GM19023 (cell line): Measurements from ENCODE around the gene P2RY10.
"Not testable (repeated sequence)": the region's sequence is repeated elsewhere in the genome, so short reads cannot be mapped to it uniquely, and the experiment has no call there.

Experiments
- ATAC-seq: cut with Tn5 transposase; IDR thresholded peaks from one replicate; pipeline ENCODE4 v1.9.1; 2021; ENCODE audit warnings: mild to moderate bottlenecking, moderate library complexity; ENCODE audit not compliant: unreplicated experiment

P2RY10 gene, protein sequence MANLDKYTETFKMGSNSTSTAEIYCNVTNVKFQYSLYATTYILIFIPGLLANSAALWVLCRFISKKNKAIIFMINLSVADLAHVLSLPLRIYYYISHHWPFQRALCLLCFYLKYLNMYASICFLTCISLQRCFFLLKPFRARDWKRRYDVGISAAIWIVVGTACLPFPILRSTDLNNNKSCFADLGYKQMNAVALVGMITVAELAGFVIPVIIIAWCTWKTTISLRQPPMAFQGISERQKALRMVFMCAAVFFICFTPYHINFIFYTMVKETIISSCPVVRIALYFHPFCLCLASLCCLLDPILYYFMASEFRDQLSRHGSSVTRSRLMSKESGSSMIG

DNA sequence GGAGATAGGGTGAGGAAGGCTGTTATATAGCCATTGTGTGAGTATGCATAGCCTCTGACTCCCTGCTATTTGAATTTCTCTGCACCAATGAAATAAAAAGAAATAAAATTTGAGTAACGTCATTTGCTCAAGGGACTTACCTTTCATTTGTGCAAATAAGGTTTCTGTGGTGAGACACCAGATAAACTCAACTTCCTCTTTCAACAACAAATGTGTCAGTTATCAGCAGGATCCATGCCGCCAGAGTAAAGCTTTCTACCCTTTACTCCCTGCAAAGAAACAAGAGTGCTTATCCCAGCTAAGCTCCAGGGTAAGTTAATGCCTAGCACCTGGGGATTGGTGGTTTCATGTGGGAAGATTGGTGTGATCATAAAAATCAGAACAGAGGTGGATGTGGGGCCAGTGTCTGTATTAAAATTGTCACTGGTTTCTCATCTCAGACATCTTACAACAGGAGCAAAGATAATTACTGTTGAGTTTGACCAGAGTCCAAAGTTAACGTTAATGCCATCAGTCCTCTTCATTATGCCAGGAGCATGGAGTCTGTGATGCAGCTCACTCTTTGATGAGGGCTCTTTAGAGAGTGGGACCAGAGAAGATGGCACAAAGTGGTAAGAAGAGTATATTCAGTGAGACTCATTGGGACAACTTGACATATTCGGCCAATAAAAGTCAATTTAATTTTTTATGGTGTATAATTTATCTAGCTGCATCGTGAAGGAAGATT, at the start of gene P2RY10:
TSS of gene P2RY10 (plus strand) at position 206 of the 727 bp plus-strand sequence. CDS start 15,130 bp downstream, outside the sequence.
- ATAC-seq, result peak; percentile 68

DNA sequence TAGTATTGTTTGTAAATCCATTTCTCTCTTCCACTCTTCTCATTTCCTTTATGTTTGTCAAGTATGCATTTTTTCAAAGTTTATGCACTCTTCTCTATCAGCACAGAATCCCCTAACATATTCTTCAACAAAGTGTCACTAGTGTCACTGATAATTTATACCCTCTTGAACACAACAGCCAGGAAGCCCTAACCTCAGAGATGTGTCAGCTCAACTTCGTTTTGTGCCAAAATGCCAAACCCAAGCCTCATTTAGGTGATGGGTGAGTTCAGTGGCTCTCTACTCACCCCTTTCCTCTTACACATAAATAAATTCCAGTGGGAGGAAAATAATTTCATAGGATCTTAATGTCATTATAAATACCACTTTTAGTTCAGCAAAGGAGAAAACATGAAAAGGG, 22.4 kb upstream of the P2RY10 start:
- ATAC-seq, result no peak

DNA sequence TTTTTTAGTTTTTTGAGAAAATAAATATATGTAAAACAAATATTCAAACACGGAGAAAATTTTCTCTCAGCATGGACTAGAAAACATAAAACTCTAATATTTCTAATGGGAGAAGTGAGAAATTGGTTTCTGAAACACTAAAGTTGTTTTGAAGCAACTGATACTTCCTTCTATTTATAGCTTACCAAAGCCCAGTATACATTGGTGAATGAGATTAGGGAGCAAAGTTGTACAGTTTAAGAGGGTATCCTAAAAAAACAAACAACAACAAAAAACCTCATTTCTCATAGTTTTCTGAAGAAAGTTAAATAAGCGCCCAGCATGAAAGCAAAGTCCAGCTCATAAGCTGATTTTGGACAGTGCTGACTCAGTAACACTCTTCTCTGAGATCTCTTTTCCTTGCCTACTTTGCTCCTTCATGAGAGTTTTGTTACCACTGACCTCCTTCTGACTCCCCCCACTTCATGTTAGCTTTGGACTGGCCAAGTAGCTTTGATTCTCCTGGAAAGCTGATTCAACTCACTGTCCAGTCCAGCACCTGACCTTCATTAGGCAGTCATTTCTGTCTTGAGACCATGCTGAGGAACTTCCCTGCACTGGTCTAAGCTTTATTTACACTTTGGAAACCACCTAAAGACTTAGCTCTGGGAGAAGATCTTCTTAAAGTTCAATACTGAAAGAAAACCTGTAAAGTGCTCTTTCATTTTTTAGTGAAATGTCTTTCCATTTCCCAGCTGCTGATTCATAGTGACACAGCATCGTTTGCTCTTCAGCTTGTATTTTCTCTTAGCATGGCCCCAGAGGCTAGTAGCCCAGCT, 21.8 kb upstream of the P2RY10 start:
- ATAC-seq, result peak; percentile 94

DNA sequence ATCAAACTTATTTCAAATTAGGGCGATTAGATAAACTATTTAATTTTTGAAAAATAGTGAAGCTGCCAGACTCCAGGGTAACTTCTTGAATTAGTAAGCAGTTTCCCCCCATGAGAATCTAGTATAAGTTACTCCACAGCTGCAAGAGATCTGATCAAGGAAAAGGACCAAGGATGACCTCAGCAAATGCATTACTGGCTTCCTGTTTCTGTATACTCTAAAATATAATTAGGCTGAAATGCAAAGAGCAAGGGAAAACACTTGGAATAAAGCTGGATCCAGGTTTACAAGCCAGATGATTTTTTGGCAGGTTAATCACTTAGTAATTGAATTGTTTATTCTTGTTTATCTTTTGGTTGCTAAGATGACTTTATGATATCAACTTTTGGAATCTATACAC, 13.4 kb upstream of the P2RY10 start:
- no peak for ATAC-seq

DNA sequence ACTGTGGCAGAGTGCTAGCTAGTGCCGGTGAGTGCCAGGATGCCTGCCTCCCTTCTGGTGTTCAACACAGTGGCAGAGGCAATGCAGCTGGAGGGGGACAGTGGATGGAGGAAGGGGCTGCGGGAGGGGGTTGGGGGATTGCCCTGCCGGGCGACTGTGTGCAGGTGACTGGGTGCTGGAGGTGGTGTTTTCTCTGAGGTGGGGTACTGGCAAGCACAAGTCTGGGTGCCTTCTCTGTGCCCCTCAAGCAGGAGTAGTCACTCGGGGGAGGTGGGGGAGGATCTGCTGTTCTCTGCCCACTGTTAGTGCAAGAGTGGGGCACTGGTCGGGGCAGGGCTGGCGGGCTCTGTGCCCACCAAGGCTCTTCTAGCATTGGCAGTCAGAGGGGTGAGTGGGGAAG, 10.3 kb upstream of the P2RY10 start:
- no peak for ATAC-seq

DNA sequence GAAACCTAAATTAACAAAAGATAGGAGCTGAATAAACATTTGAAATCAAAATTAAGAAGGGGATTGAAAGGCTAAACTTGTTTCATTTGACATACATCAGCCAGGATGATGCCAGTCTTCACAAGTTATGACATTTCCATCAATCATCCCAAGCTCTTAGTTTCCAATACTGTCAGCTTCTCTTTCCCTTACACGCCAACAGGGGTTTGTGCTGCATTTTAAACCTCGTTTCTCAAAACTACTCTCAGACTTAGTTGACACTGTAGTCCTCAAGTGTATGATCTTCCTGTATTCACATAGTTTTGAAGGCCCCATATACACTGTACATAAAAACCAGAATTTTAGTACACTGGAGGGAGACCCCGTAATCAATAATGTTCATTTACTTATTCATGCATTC, 840 bp upstream of the P2RY10 start:
- no peak for ATAC-seq

DNA sequence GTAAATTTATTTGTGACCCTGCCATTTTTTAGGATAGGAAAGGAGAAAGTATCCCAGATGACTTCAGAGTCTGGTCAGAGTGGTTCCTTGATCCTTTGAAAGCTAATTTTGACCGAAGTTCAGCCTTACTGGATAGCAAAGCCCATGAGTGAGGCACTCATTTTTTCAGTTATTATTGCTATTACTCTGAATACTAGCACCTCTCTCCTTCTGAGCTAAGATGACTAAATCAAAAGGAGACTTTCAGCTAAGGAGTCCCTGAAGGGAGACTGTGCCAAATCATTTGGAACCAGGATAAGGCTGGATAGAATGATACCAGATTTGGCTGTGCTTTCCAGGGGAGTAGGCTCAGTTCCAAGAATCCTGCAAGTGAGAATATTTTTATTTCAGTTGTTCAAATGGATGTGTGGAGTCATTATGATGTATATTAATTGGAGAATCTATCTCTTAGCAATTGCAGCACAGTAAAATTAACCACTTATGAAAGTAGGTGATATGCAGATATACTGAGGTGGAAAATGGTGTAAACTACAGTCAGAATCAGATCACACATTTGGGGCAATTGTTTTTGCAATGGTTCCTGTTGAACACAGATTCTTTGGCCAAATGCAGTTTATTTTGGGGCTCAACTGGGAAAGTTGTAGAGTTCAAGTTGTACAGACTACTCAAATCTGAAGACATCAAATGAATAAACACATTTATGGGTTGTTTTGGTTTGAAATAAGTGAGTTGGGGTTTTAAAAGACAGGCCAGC, 1.2 kb downstream of the P2RY10 start:
- no peak for ATAC-seq

DNA sequence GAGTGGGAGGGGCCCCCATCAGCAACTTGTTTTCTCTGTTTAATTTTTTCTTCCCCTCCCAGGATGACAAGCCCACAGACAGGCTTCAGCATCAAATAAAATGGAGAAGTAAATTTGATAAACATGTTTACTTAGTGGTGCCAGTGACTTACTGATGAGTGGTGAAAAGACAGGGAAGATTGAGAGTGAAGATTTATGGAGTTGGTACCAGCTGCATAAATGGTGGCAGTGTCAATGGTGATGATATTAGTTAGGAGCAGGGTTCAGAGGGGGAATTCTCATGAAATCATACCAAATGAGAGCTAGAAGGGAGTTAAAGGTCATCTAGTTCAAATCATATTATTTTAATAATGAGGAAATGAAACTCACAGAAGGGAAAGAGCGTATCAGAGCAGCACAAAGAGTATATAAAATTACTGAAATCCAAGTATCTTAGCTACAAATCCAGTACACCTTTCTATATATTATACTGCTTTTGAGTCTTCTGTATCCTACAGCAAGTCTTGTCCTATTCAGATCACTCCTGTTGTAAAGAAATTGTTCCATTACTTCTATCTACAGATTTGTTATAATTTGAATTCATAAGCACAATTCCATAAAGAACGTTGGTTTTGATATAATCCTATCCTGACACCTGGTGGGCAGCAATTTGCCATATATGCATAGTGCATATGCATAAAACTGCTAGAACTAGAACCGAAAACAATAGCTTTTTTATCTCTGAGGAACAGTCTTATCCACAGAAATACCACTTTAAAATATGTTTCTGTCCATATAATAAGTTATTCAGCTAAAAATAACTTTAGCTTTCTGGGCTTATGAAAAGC, 5.0 kb downstream of the P2RY10 start:
- no peak for ATAC-seq

DNA sequence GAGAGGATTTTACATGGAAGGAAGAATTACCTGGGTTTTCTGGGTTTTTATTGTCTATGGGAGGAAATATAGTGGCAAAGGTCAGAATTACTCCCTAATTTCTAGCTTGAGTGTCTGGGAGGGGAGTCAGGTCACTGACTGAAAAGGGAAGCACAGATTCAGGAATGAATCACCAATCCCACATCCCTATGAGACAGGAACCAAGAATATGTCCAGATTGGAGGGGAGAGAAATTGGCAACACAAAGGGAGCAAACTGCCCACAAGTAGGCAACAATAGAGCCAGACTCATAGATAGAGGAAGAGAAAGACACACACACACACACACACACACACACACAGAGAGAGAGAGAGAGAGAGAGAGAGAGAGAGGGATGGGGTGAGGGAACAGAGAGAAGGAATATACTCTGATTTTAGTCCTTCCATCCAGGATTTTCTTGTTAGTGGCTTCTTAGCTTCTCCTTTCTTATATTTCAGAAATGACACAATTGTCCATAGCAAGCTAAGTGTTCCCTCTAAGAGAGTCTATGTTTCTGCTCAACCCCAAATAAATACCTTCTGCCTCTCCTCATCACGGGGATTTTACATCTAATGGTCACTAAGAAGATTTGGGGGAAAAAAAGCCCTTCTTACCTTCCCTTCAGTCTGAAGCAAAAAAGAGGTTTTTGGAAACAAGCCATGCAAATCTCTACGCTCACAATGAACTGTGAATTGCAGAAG, 12.0 kb downstream of the P2RY10 start:
- ATAC-seq, result peak; percentile 25

DNA sequence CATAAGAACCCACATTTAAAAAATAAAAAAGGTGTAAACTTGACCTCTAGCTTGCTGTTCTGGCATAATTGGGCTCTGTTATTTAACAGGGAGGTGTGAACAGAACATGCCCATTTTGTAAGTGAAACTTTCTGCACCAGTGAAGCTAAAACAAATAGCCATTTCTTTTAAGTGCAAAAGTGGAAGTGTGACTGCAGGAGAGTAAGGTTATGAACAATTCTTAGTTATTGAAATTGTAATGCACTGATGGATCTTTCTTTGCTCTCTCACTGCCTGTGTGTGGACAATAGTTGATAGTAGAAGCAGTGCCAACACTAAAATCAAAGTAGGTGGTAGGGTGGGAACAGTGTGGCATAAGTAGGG, 12.6 kb downstream of the P2RY10 start:
- peak; percentile 73 for ATAC-seq

DNA sequence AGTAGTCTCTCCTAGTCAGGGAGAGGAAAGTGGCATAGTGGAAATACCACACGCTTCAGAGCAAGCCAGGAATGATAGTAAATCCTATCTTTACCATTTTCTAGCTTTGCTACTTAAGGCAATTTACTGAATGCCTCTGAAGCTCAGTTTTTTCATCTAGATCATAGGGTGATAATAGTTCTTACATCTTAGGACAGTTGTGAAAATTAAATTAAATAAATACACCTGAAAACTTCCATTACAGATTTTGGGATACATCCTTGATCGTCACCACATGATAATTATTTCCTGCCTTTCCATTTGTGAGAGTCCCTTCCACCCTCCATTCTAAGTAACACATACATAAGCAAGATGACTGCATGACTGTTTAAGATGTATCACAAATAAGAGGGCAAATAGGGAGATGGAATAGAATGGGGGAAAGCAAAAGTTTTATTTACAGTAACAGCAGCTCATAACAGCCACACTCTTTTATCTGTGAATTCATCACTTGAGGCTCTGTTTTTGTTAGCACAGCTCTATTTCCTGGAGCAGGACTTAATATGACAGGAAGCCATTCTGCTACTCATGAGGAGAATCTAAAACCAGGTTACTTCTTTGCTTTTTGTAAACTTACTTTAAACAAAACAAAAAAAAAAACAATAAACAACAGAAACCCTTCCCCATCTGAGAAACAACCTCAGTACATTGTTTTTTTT, 13.4 kb downstream of the P2RY10 start:
- no peak for ATAC-seq

DNA sequence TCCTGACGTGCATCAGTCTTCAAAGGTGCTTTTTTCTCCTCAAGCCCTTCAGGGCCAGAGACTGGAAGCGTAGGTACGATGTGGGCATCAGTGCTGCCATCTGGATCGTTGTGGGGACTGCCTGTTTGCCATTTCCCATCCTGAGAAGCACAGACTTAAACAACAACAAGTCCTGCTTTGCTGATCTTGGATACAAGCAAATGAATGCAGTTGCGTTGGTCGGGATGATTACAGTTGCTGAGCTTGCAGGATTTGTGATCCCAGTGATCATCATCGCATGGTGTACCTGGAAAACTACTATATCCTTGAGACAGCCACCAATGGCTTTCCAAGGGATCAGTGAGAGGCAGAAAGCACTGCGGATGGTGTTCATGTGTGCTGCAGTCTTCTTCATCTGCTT, 15.7 kb downstream of the P2RY10 start:
- no peak for ATAC-seq

DNA sequence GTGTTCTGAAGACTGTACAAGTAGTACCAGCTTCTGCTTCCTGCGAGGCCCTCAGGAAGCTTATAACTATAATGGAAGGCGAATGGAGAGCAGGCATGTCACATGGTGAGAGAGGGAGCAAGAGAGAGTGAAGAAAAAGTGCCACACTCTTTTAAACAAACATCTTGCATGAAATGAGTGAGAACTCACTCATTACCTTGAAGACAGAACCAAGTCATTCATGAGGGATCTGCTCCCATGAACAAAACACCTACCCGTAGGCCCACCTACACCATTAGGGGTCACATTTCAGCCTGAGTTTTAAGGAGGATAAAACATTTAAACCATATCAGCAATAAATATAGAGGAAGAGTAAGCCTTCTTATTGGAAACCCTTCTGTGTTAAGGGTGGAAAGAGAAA, 19.4 kb downstream of the P2RY10 start:
- no peak for ATAC-seq

DNA sequence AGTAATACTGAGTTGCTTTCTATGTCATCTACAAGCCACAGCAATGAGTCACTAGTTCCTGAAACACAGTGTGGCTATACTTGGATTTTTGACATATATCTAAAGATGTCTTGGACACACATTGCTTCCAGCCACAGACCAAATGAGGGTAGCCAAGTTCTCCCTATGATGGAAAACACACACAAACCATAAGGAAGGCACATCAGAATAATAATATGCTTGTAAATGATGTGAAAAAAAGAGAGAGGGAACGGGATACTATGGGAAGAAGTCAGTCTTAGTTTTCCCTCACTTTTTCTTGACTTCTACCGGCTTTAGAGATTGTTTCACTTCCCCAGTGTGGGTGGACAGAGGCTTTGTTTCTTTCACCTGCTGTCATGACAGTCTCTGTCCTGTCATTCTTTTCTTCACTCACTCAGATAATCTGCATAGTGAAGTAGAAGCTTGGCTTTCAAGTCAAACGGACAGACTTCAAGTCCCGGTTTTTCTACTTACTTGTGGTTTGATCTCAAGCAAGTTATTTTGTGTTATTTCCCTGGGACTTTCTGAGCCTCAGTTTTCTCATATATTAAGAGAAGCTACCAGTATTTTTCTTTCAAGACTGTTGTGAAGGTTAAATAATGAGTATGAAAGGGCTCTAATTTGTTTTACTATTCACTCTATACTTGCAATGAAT, 34.7 kb downstream of the P2RY10 start:
- peak; percentile 99 for ATAC-seq

DNA sequence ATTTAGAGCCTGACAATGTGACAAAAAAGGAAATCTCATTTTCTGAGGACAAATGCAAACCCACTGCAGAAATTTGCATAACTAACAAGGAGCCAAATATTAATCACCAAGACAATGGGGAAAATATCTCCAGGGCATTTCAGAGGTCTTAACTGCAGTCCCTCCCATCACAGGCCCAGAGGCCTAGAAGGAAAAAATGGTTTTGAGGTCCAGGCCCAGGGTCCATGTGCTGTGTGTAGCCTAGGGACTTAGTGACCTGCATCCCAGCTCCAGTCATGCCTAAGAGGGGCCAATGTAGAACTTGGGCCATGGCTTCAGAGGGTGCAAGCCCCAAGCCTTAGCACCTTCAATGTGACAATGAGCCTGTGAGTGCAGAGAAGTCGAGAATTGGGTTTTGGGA, 44.2 kb downstream of the P2RY10 start:
- ATAC-seq, result no peak

DNA sequence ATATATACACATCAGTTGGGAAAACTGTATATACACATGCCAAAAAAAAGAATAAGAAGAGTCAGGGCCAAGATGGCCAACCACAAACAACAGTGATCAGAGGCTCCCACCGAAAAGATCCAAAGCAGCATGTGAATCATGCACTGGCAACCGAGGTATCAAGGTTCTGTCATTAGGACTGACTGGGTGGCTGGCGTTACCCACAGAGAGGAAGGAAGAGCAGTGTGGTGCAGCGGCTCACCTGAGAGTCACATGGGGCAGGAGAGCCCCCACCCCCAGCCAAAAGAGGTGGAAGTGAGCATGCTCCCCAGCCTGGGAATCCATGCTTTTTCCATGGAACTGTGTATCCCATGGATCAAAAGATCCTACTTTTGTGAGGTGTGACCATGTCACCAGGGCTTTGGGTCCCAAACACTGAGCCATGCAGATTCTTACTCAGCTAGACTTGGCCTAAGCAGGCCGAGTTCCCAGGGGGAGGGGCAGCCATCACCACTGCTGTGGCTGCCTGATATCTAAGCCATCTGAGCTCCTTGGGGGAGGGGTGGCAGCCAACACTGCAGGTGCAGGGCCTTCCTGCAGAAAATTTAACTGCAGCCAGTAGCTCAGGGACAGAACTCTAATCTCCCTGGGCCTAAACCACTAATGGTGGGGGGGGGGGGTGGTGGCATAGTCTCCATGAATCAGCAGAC, 52.8 kb downstream of the P2RY10 start:
- no peak for ATAC-seq

DNA sequence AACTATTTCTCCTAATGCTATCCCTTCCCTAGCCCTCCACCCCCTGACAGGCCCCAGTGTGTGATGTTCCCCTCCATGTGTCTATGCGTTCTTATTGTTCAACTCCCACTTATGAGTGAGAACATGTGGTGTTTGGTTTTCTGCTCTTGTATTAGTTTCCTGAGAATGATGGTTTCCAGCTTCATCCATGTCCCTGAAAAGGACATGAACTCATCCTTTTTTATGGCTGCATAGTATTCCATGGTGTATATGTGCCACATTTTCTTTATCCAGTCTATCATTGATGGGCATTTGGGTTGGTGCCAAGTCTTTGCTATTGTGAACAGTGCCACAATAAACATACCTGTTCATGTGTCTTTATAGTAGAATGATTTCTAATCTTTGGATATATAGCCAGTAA, 62.3 kb downstream of the P2RY10 start:
- ATAC-seq, result not testable (repeated sequence)
